Activated CD8-positive, alpha-beta T cell treated with anti-CD3 and anti-CD28 coated beads for 36 hours (primary cell): ENCODE results near the gene KRT15. TPM values are rescaled to one million over a fixed set of nuclear protein-coding genes. Genes with fewer than 3 reads are reported as not detected.

ENCODE experiments used
- ATAC-seq: fragments of 200-7000 bp; cut with Tn5 transposase; one replicate; pipeline ENCODE4 v1.10.0; 2021; ENCODE audit warnings: mild to moderate bottlenecking, moderate library complexity
- CTCF ChIA-PET: fragments of 350-600 bp; sonication (Branson Sonifier 250); formaldehyde crosslinking; loops from one replicate; lab custom pipeline; 2021; ENCODE audit warnings: antibody characterized with exemption; lab: Charles Lee
- POLR2A ChIA-PET: fragments of 350-600 bp; sonication (Branson Sonifier 250); formaldehyde crosslinking; loops from one replicate; lab custom pipeline; 2021; ENCODE audit warnings: antibody characterized with exemption; lab: Charles Lee
- DNase-seq: peaks from one replicate; pipeline ENCODE4 v3.0.0-alpha.2; 2020
- H3K27ac Mint-ChIP-seq: one replicate; pipeline ENCODE4 v1.8.0; 2021; ENCODE audit warnings: mild to moderate bottlenecking, mixed read lengths
- H3K27me3 Mint-ChIP-seq: one replicate; pipeline ENCODE4 v1.8.0; 2021; ENCODE audit warnings: mixed read lengths
- H3K36me3 Mint-ChIP-seq: one replicate; pipeline ENCODE4 v1.8.0; 2021; ENCODE audit warnings: low read depth, mixed read lengths
- H3K4me1 Mint-ChIP-seq: one replicate; pipeline ENCODE4 v1.8.0; 2021; ENCODE audit warnings: low read depth, mixed read lengths
- H3K4me3 Mint-ChIP-seq: one replicate; pipeline ENCODE4 v1.8.0; 2021; ENCODE audit warnings: mild to moderate bottlenecking, moderate library complexity, mixed read lengths
- H3K9me3 Mint-ChIP-seq: one replicate; pipeline ENCODE4 v1.8.0; 2021; ENCODE audit warnings: mixed read lengths
- CTCF ChIP-seq: fragments of 200-600 bp; IDR thresholded peaks from one replicate; pipeline ENCODE4 v1.8.0; 2022; ENCODE audit warnings: antibody characterized with exemption, mild to moderate bottlenecking
- intact Hi-C: fragments of 100-400 bp; cut with micrococcal nuclease; formaldehyde crosslinking; loops from one replicate; pipeline ENCODE4 v1.10.0; 2022
- total RNA-seq, 2 experiments: library from RNA; stranded (reverse); gene quantifications; one replicate each; pipeline ENCODE4 v1.2.3, GENCODE V29; 2021

The KRT15 gene
- total RNA-seq, 2 experiments from 2014 or later, result not detected

GRCh38 chr17:41500131-41500911 lies 18.4 kb downstream of the KRT15 start:
- Mint-ChIP-seq H3K27ac (no peak overlapping the region), H3K4me3 (no peak overlapping the region)

GRCh38 chr17:41499714-41500113 lies 19.0 kb downstream of the KRT15 start:
- Mint-ChIP-seq H3K27me3 (peaks cover 2% of the 10 kb centered on the region), H3K36me3 (no peaks in the 10 kb centered on the region), H3K27ac (no peak overlapping the region), H3K4me1 (peaks cover 6% of the 10 kb centered on the region), H3K4me3 (no peak overlapping the region), H3K9me3 (no peaks in the 10 kb centered on the region)
- no peak for DNase-seq
- CTCF ChIA-PET, result interaction anchor here (0.7 kb wide), 1 partner anchor 163 kb away, joined by 3 read pairs; no protein-coding TSS in a partner anchor
- POLR2A ChIA-PET, result no interaction called here
- intact Hi-C loops, result no loop called here
- TF ChIP-seq CTCF, result no peak
- ATAC-seq, result no peak

More at GRCh38 chr17:41500131-41500911, 18.4 kb downstream of the KRT15 start:
- intact Hi-C loops, result no loop called here
- Mint-ChIP-seq H3K27me3 (peaks cover 2% of the 10 kb centered on the region), H3K4me1 (peaks cover 6% of the 10 kb centered on the region), H3K36me3 (no peaks in the 10 kb centered on the region), H3K9me3 (no peaks in the 10 kb centered on the region)
- no peak for TF ChIP-seq CTCF
- ChIA-PET CTCF (interaction anchor here (0.7 kb wide), 1 partner anchor 163 kb away, joined by 3 read pairs; no protein-coding TSS in a partner anchor), POLR2A (interaction anchor here (1.2 kb wide), 1 partner anchor 10 kb away, joined by 3 read pairs; no protein-coding TSS in a partner anchor)
- no peak for ATAC-seq
- DNase-seq, result no peak

GRCh38 chr17:41498276-41498675 lies 20.4 kb downstream of the KRT15 start:
- intact Hi-C loops, result no loop called here
- Mint-ChIP-seq H3K27ac (no peak overlapping the region), H3K4me3 (no peak overlapping the region), H3K9me3 (no peaks in the 10 kb centered on the region), H3K36me3 (no peaks in the 10 kb centered on the region), H3K27me3 (peaks cover 2% of the 10 kb centered on the region), H3K4me1 (peaks cover 6% of the 10 kb centered on the region)
- ATAC-seq, result no peak
- POLR2A ChIA-PET, result no interaction called here
- CTCF ChIA-PET, result interaction anchor here (0.9 to 4.3 kb wide), 7 partner anchors 43 to 588 kb away, joined by 3 to 18 read pairs (median 4); no protein-coding TSS in a partner anchor
- TF ChIP-seq CTCF, result no peak
- no peak for DNase-seq

- Mint-ChIP-seq H3K4me3 (no peak overlapping the region), H3K27ac (peak overlapping the region; percentile 61), H3K27me3 (peaks cover 2% of the 10 kb centered on the region), H3K36me3 (no peaks in the 10 kb centered on the region), H3K9me3 (no peaks in the 10 kb centered on the region), H3K4me1 (peaks cover 6% of the 10 kb centered on the region)
- CTCF ChIA-PET, result interaction anchor here (0.8 to 4.3 kb wide), 4 partner anchors 52 to 586 kb away, joined by 3 to 18 read pairs (median 4); no protein-coding TSS in a partner anchor
- DNase-seq (peak; percentile 86), ATAC-seq (peak; percentile 100)
- intact Hi-C loops, result no loop called here
- POLR2A ChIA-PET, result no interaction called here
- TF ChIP-seq CTCF, result peak; percentile 84
Observed at GRCh38 chr17:41496803-41497484, 21.7 kb downstream of the KRT15 start.
